Astrocyte (in vitro differentiated cells and primary cell): ENCODE data around the gene ETFA. TPM values are rescaled to one million over a fixed set of nuclear protein-coding genes. Genes with fewer than 3 reads are reported as not detected.

Experiments used
- DNase-seq: peaks from one replicate; pipeline ENCODE4 v3.0.0-alpha.2; 2010; ENCODE audit warnings: low read depth
- FAIRE-seq: peaks from 2 replicates; lab custom pipeline; 2011; peaks lifted over from hg19 to GRCh38; lab: Jason Lieb, UNC
- H2AFZ ChIP-seq: 2 replicates; pipeline ENCODE4 v1.6.0; 2012; ENCODE audit warnings: low read depth, low read length, inconsistent platforms
- H3K27ac ChIP-seq: 2 replicates; pipeline ENCODE4 v1.5.1; 2011; ENCODE audit warnings: low read depth, low read length, inconsistent platforms
- H3K27me3 ChIP-seq: 2 replicates; pipeline ENCODE4 v1.6.0; 2011; ENCODE audit warnings: low read length, inconsistent platforms; ENCODE audit not compliant: insufficient read depth
- H3K36me3 ChIP-seq: 2 replicates; pipeline ENCODE4 v1.5.1; 2011; ENCODE audit warnings: low read length, inconsistent platforms; ENCODE audit not compliant: insufficient read depth
- H3K4me1 ChIP-seq: 2 replicates; pipeline ENCODE4 v1.5.1; 2011; ENCODE audit warnings: low read length, inconsistent platforms; ENCODE audit not compliant: insufficient read depth
- H3K4me2 ChIP-seq: 2 replicates; pipeline ENCODE4 v1.6.0; 2012; ENCODE audit warnings: low read length, inconsistent platforms
- H3K4me3 ChIP-seq: 2 replicates; pipeline ENCODE4 v1.5.1; 2011; ENCODE audit warnings: low read depth, mild to moderate bottlenecking, low read length, inconsistent platforms; ENCODE audit not compliant: insufficient read depth
- H3K79me2 ChIP-seq: 2 replicates; pipeline ENCODE4 v1.6.0; 2012; ENCODE audit warnings: mild to moderate bottlenecking, low read length, inconsistent platforms; ENCODE audit not compliant: insufficient read depth
- H3K9ac ChIP-seq: 2 replicates; pipeline ENCODE4 v1.6.0; 2012; ENCODE audit warnings: mild to moderate bottlenecking, low read length, inconsistent platforms
- H3K9me3 ChIP-seq: 2 replicates; pipeline ENCODE4 v1.5.1; 2012; ENCODE audit warnings: low read depth, mild to moderate bottlenecking, low read length, inconsistent platforms; ENCODE audit not compliant: insufficient read depth
- H4K20me1 ChIP-seq: 2 replicates; pipeline ENCODE4 v1.6.0; 2012; ENCODE audit warnings: low read length, inconsistent platforms; ENCODE audit not compliant: insufficient read depth
- H3K27ac Mint-ChIP-seq: one replicate; pipeline ENCODE4 v1.8.0; 2021; ENCODE audit warnings: mild to moderate bottlenecking, mixed read lengths; ENCODE audit not compliant: unreplicated experiment
- H3K27me3 Mint-ChIP-seq: one replicate; pipeline ENCODE4 v1.8.0; 2021; ENCODE audit warnings: low read depth, mixed read lengths; ENCODE audit not compliant: unreplicated experiment
- H3K36me3 Mint-ChIP-seq: one replicate; pipeline ENCODE4 v1.8.0; 2021; ENCODE audit warnings: low read depth, mixed read lengths; ENCODE audit not compliant: unreplicated experiment
- H3K4me1 Mint-ChIP-seq: one replicate; pipeline ENCODE4 v1.8.0; 2021; ENCODE audit warnings: low read depth, mixed read lengths; ENCODE audit not compliant: unreplicated experiment
- H3K4me3 Mint-ChIP-seq: one replicate; pipeline ENCODE4 v1.8.0; 2021; ENCODE audit warnings: mild to moderate bottlenecking, moderate library complexity, mixed read lengths; ENCODE audit not compliant: unreplicated experiment
- H3K9me3 Mint-ChIP-seq: one replicate; pipeline ENCODE4 v1.8.0; 2021; ENCODE audit warnings: mild to moderate bottlenecking, mixed read lengths; ENCODE audit not compliant: unreplicated experiment
- CTCF ChIP-seq: IDR thresholded peaks from 2 replicates; pipeline ENCODE4 v1.5.1; 2011; ENCODE audit warnings: low read depth, mild to moderate bottlenecking, inconsistent platforms, low read length, moderate library complexity; ENCODE audit not compliant: insufficient read depth
- EZH2 ChIP-seq: IDR thresholded peaks from 2 replicates; pipeline ENCODE4 v1.6.1; 2012; ENCODE audit warnings: mild to moderate bottlenecking, low read length, inconsistent platforms; ENCODE audit not compliant: insufficient read depth
- total RNA-seq: library from RNA; stranded (reverse); gene quantifications from 2 replicates; pipeline ENCODE4 v1.2.1, GENCODE V29; 2021

Gene ETFA
- total RNA-seq, 1 donor from 2014 or later = 126 TPM

- Histone ChIP-seq H3K27me3 (peaks cover 96% of the 10 kb centered on the region), H3K4me3 (no peak overlapping the region), H3K4me1 (peaks cover 24% of the 10 kb centered on the region)
Measured at GRCh38 chr15:76342382-76343201, 31.3 kb upstream of the ETFA start.

GRCh38 chr15:76342058-76342381 is 30.8 kb upstream of the ETFA start:
- DNase-seq (no peak), FAIRE-seq (no peak)
- Histone ChIP-seq H4K20me1 (peaks cover 43% of the 10 kb centered on the region), H3K9me3 (peaks cover 6% of the 10 kb centered on the region), H3K36me3 (no peaks in the 10 kb centered on the region), H3K4me1 (peaks cover 21% of the 10 kb centered on the region), H3K4me2 (no peak overlapping the region), H3K27me3 (peaks cover 96% of the 10 kb centered on the region), H3K9ac (no peak overlapping the region), H3K27ac (no peak overlapping the region), H2AFZ (no peak overlapping the region), H3K79me2 (no peaks in the 10 kb centered on the region), H3K4me3 (no peak overlapping the region)
- TF ChIP-seq EZH2 (peak; percentile 59), CTCF (no peak)
- Mint-ChIP-seq H3K9me3 (peaks cover 25% of the 10 kb centered on the region), H3K27me3 (peaks cover 71% of the 10 kb centered on the region), H3K4me1 (peaks cover 13% of the 10 kb centered on the region), H3K36me3 (peaks cover 6% of the 10 kb centered on the region), H3K4me3 (no peak overlapping the region), H3K27ac (no peak overlapping the region)

More at GRCh38 chr15:76342382-76343201, 31.3 kb upstream of the ETFA start:
- H3K9ac ChIP-seq = no peak overlapping the region
- DNase-seq = no peak
- no peaks in the 10 kb centered on the region for H3K36me3 ChIP-seq
- H4K20me1 ChIP-seq = peaks cover 39% of the 10 kb centered on the region
- TF ChIP-seq EZH2 (peak; percentile 92), CTCF (no peak)
- H3K4me2 ChIP-seq = no peak overlapping the region
- H2AFZ ChIP-seq = no peak overlapping the region
- H3K36me3 Mint-ChIP-seq = peaks cover 6% of the 10 kb centered on the region
- H3K4me1 Mint-ChIP-seq = peaks cover 12% of the 10 kb centered on the region
- peaks cover 68% of the 10 kb centered on the region for H3K27me3 Mint-ChIP-seq
- H3K9me3 Mint-ChIP-seq = peaks cover 20% of the 10 kb centered on the region
- H3K79me2 ChIP-seq = no peaks in the 10 kb centered on the region
- H3K27ac ChIP-seq = no peak overlapping the region
- H3K4me3 Mint-ChIP-seq = no peak overlapping the region
- no peak overlapping the region for H3K27ac Mint-ChIP-seq
- H3K9me3 ChIP-seq = peaks cover 4% of the 10 kb centered on the region
- FAIRE-seq = no peak
